GM19351 (cell line): Measurements from ENCODE around the gene CLEC18B.
"Not testable (repeated sequence)": the region's sequence is repeated elsewhere in the genome, so short reads cannot be mapped to it uniquely, and the experiment has no call there.

Experiments used
- ATAC-seq: cut with Tn5 transposase; IDR thresholded peaks from one replicate; pipeline ENCODE4 v1.9.1; 2021; ENCODE audit warnings: mild to moderate bottlenecking, moderate library complexity; ENCODE audit not compliant: unreplicated experiment

The CLEC18B gene

DNA sequence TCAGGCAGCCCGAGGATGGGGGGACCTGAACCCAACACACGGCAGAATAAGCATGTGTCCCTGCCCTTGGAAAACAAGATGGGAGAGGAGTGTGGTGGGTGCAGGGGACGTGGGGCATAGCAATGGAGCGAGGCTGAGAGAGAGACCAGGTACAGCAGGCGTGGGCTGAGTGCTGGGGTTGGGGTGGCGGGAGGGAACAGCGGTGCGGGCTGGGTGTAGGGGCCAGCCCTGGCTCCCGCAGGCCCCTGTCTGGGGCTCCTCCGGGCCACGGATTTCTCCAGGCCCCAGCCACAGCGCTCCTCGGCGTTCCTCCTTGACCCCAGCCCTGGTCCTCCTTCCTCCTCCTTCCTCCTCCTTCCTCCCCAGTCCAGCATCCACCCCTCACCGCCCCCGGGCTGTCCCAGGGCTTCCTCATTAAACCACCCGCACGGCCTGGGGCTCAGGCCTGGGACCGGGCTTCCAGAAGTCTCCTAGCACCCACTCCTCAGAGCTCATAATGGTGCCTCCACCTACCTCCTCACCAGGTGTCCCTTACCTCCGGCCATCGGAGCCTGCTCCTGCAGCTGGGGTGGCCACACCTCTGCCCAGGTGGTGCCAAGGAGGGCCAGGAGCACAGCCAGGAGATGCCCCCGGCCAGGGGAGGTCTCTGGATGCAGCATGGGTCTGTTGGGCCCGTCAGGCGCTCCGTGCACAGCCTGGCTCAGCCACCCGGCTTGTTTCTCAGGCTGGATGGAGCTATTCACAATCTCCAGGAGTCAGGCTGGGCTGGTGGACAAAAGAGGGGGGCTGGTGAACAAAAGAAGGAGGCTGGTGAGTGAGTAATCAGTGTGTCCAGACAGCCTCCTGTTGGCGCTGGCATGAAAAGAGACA is at the start of gene CLEC18B:
CLEC18B (minus strand) TSS at position 867 of the 870 bp plus-strand sequence; CDS start at position 659, 208 bp downstream.
- ATAC-seq, result not testable (repeated sequence)

DNA sequence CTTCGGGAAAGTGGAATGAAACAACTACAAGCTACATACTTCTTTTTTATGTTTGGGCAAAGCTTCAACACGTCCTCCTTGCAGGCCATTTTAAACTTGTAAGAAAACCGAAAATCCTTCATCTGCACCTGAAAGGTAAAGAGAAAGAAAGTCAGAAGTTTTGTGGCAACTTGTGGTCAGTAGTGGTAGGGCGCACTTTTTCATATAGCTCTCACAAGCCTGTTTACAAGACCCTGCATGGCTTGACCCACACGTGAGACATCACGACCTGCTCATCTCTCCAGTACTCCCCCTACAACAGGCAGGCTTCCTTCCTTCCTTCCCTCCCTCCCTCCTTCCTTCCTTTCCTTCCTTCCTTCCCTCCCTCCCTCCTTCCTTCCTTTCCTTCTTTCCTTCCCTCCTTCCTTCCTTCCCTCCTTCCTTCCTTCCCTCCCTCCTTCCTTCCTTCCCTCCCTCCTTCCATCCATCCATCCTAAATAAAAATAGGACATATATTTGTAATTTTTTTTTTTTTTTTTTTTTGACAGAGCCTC is 48.7 kb upstream of the CLEC18B start:
- no peak for ATAC-seq

DNA sequence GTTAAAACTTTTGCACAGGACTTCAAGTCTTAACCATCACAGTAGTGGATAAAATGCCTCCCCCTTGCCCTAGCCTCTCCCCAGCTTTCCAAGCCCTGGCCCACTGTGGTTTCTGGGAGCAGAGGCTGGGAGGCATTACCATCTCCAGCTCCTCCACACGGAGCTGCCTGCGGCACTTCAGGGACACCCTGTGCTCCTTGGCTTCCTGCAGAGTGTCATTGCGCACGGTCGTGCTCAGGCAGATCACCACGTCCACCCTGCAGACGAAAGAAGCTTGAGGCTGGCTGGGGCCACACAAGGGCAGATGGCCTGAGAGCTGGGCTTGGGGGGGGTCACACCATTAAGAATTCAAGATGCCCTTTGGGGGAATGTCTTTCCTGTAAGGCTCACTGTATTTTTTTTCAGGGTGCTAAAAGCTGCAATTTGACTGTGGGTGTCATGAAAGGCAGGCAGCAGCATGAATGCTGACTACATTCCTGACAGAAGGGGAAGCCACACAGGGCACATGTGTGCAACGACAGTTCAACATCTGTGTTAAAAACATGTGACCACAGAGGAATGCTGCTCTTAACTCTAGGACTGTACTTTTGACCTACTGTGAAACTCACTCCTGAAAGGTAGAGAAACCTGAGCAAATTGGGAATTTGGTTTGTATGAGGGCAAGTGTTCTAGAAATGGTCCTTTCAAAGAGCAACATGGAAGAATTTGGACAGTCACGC is 47.7 kb upstream of the CLEC18B start:
- no peak for ATAC-seq

DNA sequence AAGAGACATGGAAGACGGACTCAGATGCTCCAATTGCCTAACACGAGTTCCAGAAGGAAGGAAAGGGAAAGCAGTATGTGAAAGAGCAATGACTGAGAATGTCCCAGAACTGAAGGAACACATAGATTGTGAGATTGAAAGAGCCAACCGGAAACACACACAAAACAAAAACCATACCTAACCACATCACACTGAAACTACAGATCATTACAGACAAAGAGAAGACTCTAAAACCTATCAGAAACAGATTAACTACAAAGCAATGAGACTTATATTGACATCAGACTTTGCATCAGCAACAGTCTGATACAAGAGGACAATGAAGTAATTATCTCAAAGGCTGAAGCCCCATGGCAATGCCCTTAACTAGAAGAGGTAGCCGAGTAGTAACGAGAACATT is 45.6 kb upstream of the CLEC18B start:
- ATAC-seq, result peak; percentile 81

DNA sequence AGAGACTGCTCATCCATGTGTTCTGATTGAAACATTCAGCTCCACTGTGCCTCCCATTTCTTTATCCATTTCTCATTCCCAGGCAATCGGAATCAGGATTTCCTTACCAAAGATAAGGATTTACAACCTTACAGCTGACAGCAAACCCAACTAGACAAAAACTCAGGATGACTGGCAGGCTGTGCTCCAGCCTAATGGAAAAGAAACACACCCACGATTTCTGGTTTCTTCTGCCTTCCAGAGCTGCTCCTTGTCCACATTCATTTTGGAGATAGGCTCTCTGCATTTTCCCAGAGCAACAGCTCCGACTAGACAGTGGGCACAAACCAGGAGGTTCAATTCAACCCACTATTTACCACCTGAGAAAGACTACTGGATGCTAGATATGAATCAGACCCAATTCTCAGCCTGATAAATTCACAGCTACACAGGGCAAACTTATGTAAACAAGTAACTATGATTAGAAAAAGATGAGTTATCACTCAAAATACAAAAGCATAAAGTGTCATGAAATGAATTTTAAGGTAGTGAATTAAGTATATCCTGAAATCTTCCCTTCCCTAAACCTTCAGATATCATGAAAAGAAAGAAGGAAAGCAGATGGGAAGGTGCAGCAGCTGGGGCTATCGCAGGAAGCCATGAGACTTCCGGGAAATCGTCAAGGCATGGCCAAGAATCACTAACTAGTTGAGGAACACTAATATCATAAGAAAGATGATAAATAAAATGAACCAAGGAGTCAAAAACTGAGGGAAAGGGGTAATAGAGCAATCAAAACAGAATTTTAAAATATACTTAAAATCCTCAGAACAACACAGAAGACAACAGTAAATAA is 44.8 kb upstream of the CLEC18B start:
- no peak for ATAC-seq

DNA sequence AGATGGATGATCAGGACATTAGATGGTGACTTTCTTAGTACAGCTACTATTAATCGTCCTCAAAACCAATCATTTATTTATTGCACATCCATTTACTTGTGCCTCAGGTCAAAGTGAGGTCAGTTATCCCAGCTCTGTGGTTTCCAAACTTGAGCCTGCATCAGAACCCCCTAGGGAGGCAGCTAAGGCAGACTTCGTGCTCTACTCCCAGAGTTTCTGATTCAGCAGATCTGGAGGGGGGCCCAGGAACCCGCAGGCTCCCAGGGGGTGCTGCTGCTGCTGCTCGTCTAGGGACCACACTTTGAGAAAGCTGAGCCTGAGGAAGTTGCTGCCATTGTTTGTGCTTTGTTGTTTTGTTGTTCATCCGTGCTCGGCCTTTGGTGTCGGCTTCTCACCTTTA is 44.0 kb upstream of the CLEC18B start:
- no peak for ATAC-seq

DNA sequence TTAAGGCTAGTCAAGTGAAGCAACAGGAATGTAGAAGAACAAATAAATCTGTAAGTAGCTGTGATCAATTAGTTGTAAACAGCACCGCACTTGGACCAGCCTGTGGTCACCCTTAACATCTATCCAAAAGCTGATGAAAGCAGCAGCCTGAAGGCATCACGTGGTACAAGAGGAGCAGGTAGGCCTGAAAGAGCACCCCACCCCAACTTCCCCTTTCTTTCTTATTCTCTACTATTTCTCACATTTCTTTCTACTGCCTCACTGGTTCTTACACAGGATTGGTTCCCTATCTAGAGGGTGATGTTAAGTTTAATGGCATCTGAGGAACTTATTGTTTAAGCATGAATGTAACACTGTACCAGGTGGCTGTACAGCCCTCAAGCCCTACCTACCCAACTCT is 42.6 kb upstream of the CLEC18B start:
- ATAC-seq, result peak; percentile 62

DNA sequence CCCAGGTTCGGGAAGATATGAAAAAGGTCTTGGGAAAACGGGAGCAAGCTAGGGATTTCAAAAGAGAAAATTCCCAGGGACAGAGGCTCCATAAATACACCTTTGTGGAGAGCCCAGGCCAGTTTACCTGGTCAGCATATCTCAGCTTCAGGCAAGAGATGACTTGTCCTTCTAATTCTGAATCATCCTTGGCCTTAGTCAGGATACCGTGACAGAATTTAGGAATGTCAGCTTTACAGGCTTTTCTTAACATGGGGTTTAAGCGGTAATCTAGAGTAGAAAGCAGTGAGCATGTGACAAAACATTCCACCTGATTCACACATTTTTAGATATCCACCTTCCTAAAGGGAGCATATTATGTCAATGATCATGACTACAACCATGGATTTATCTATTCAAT is 41.1 kb upstream of the CLEC18B start:
- ATAC-seq, result no peak

DNA sequence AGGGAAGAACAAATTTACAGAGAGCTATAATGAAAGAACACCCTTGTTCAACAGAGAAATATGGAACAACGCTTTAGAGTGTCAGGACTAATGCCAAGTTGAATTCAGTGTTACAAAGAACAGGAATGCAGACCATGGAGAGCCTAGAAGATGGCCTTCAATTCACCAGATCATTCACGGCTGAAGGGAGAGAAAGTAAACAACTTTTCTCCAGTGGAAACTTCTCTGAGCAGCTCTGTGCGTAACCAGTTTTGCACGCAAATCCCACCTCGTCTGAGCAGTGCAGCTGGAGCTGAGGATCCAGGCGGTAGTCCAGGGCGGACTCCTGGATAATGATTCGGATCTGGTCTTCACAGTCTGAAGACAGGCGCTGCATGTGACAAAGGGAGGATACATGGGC is 40.5 kb upstream of the CLEC18B start:
- no peak for ATAC-seq

DNA sequence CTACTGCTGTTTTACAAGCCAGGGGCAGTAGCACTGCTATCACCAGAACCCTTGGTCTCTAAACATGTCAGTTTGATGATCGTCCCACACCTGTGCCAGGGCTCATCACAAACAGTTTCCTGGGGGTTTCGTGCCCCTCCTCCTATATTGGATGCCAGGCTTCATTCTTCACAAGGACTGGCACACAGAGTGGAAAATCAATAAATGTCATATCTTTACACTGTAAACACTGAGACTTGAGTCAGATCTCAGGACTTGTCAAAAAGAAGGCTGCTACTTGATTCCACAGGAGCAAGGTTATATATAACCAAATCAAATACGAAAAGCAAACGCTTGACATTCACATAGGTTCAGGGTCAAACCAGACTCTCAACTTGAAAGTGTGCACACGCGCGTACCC is 39.3 kb upstream of the CLEC18B start:
- ATAC-seq, result no peak

DNA sequence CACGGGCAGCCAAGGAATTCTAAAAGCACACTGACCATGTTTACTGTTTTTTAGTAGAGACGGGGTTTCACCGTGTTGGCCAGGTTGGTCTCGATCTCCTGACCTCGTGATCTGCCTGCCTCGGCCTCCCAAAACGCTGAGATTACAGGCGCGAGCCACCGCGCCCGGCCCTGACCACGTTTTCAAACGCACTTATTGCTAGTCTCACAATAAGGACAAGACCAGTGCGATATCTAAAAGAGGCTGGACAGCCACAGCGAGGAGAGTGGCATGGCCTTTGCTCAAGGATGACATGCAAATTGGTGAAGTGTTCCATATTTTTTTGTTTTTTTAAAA is 35.0 kb upstream of the CLEC18B start:
- ATAC-seq, result no peak

DNA sequence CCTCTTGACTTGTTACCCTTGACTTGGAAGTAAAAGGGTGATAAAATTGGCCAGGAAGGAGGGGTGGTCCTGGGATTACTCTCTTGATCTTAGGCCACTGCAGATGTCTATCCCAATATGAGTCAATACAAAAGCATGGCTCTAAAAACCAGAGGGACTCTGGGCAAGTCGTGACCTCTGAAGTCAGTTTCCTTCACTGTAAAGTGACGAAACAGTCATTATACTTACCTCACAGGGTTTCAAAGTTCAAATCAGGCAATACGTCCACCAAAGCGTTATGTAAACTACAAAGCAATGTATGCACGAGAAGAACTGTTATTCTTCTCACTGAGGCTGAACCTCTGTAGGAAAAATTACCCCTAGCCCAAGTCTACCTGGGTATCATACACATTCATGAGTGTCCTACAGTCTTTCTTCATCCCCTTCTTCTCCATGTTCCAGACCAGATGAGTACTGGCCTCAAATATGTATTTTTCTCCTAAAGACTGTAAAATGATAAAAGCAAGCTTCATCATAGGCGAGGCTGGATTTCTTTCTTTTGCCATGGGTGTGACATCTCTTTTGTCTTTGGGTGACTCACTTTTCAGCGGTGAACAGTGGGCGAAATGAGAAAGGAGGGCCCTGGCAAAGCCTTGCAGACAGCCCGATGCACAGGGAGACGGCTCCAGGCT is 34.5 kb upstream of the CLEC18B start:
- ATAC-seq, result no peak

DNA sequence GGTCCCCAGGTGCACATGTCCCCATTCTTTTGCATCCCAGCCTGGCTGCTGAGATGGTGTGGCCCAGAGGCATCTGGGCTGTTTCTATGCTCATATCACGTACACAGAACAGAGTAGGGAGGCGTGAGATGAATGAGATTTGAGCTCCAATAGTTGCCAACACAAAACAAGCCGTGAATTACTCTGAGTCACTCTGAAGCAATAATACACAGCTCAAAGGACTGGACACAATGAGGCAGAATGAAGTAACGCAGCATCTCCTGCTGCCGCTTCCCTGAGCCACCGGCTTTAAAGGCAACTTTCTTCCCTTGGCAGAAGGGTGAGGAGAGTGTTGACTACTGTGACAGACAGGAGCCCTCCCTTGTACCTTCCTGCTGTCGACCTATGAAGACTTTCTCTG is 33.9 kb upstream of the CLEC18B start:
- ATAC-seq, result no peak

DNA sequence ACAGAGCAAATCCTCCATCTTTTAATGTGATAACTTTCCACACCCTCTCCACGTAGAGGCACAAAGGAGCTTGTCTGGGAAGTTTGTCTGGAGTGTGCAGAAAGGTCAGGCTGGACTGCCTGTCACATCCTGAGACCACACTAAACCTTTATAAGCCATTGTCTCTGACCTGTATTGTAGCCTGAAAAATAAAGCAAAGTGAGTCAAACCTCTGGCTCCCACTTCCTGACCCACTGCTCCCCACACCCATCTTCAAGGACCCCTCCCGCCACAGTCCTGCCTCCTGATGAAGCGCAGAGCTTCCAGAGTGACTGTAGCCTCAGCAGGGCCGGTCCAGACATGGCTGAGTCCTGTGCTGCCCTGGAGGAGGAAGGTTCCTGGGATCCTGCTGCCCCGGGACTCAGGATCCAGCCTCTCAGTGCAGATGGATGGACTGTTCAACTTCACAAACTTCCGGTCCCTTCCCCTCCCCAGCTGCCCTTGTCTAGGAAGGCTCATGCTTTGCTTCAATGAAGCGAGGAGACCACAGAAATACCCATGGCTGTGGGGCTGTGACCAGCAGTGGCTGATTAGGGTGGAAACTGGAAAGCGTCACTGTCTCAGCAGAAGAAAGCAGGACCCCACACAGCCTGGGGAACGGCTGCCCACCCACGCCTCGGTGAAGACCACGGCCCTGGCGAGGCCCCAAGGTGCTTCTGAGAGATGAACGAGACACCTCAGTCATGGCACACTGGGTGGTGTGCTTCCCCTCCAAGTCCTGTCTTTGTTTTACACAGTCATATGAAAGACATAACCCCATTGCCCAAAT is 30.9 kb upstream of the CLEC18B start:
- peak; percentile 93 for ATAC-seq

DNA sequence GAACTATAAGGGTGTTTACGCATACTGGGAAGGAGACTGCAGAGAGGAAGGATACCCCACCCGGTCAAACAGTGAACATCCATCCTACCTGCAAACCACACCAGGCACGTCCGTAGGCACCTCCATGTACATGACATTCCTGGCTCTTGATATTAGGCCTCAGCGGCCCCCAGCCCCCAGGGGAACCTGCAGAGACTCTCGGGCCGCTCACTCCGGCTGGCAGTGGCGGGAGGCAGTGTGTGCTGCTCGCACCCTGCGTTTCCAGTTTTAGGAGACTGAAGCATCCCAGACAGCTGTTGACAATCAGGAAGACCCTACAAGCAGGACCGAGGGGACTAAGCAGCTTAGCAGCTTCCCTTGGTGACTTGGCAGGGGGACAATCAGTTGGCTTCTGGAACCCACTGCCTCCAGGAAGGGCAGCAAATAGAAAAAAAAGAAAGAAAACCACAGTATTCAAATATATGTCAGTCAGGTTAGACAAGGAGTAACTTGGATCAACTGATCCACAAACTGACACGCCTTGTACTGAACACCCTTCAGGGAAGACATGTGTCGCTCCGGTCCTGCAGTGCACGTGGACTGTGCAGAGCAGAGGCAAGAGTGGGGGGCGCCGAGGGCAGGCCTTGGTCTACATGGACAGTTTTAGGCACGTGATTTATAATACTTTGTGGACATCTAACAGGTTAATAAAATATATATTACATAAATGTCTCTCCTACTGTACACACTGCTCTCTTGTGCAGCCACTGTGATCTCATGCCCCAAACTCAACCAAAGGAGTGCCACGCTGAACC is 29.9 kb upstream of the CLEC18B start:
- ATAC-seq, result no peak

DNA sequence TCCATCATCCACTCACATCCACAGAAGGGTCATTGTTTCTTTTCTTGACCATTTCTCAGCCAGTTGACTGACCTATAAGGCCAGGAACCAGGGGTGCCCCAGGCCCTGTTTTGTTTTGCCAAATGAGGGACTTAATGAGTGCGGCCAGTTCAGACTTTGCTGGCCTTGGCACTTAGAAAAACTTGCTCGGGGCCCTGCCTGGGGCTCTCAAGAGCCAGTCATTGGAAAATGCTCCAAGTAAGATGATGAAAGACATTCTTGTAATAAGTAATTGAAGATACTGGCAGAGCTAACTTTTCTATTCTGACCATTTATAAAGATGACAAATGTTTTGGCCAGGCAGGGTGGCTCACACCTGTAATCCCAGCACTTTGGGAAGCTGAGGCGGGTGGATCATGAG is 29.0 kb upstream of the CLEC18B start:
- ATAC-seq, result no peak

DNA sequence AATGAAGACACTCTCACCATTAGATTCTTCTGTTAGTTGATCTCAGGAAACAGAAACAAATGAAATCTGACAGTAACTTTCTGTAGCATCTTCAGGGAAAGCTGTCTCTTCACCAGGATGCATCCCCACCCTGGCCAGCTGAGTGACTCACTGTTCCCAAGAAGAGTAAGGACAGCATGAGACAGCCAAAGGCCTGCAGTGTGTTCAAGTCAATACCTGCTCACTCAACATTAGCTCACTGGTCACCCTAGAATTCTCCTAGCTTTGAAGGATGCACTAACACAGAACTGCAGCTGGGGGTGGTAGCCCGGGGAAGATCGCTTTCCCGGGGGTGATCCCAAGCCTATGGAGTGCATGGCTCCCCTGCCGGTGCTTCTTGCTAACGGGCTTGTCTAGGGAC is 28.2 kb upstream of the CLEC18B start:
- ATAC-seq, result no peak

DNA sequence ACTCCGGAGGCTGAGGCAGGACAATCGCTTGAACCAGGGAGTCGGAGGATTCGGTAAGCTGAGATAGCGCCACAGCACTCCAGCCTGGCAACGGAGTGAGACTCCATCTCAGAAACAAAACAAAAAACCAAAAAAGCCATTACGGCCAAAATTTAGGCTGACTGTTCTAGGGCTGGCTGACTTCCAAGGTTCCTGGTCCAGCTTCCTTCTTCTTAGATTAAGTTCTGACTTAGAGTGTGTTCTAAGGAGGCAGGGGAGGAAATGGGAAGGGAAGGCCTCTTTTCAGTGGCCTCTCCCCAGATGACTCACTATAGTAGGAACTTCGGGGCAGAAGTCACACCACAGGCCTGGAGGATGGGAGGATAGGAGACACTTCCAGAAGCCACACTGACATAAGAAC is 27.7 kb upstream of the CLEC18B start:
- no peak for ATAC-seq

DNA sequence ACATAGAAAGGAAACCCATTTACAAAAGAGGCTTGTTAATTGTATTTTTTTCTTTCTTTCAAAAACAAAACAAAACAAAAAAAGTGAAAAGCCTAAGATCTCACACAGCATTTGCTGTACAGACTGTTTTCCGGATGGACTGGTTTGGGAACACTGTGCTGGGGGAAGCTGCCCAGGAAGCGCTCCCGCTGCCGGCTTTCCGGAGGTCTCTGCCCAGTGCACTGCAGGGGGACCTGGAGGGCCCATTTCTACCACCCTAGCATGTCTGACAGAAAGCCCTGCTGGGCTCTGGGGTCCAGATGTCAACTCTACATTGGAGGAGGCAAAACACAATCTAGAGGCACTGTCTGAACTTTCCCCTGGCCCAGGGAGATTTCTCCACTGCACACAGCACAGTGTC is 26.3 kb upstream of the CLEC18B start:
- no peak for ATAC-seq
